Measurements from ENCODE around the gene TRIM67.

The TRIM67 gene

GRCh38 chr1:231183639-231184590 is 22.1 kb downstream of the TRIM67 start:
- no peak for DNase-seq (ENCODE audit: low read depth in 2 of 2)

- DNase-seq (ENCODE audit: low read depth in 2 of 2) = no peak
These were observed 23.0 kb downstream of the TRIM67 start for GRCh38 chr1:231184891-231185290.

- no peak for DNase-seq (ENCODE audit: low read depth in 2 of 2)
These were observed 23.5 kb downstream of the TRIM67 start for GRCh38 chr1:231185391-231185790.

- DNase-seq (ENCODE audit: low read depth in 2 of 2) = no peak
These were observed 24.7 kb downstream of the TRIM67 start for GRCh38 chr1:231186356-231187115.

- DNase-seq (ENCODE audit: low read depth in 2 of 2) = no peak
These were observed 25.7 kb downstream of the TRIM67 start for GRCh38 chr1:231187571-231187970.

- no peak for DNase-seq (ENCODE audit: low read depth in 2 of 2)
These were observed 26.2 kb downstream of the TRIM67 start for GRCh38 chr1:231188072-231188471.

- no peak for DNase-seq (ENCODE audit: low read depth in 2 of 2)
These were observed 26.9 kb downstream of the TRIM67 start for GRCh38 chr1:231188768-231189167.

GRCh38 chr1:231189683-231190270 is 27.9 kb downstream of the TRIM67 start:
- DNase-seq (ENCODE audit: low read depth in 2 of 2) = no peak

GRCh38 chr1:231190456-231190855 is 28.6 kb downstream of the TRIM67 start:
- no peak for DNase-seq (ENCODE audit: low read depth in 2 of 2)

- no peak for DNase-seq (ENCODE audit: low read depth in 2 of 2)
These were observed 30.8 kb downstream of the TRIM67 start for GRCh38 chr1:231192620-231193163.

- DNase-seq (ENCODE audit: low read depth in 2 of 2) = no peak
These were observed 32.0 kb downstream of the TRIM67 start for GRCh38 chr1:231193710-231194340.

GRCh38 chr1:231194476-231194842 is 32.6 kb downstream of the TRIM67 start:
- no peak for DNase-seq (ENCODE audit: low read depth in 2 of 2)

GRCh38 chr1:231194843-231195516 is 33.1 kb downstream of the TRIM67 start:
- no peak for DNase-seq (ENCODE audit: low read depth in 2 of 2)

GRCh38 chr1:231196307-231196706 is 34.4 kb downstream of the TRIM67 start:
- DNase-seq (ENCODE audit: low read depth in 2 of 2) = no peak

- no peak for DNase-seq (ENCODE audit: low read depth in 2 of 2)
These were observed 34.9 kb downstream of the TRIM67 start for GRCh38 chr1:231196728-231197127.

GRCh38 chr1:231199868-231200267 is 38.0 kb downstream of the TRIM67 start:
- DNase-seq (ENCODE audit: low read depth in 2 of 2) = no peak

GRCh38 chr1:231200388-231201031 is 38.7 kb downstream of the TRIM67 start:
- DNase-seq (ENCODE audit: low read depth in 2 of 2) = no peak

GRCh38 chr1:231201375-231201978 is 39.6 kb downstream of the TRIM67 start:
- no peak for DNase-seq (ENCODE audit: low read depth in 2 of 2)

- no peak for DNase-seq (ENCODE audit: low read depth in 2 of 2)
These were observed 40.2 kb downstream of the TRIM67 start for GRCh38 chr1:231201979-231202633.

All from stimulated activated CD4-positive, alpha-beta T cell treated with anti-CD3 and anti-CD28 coated beads, Interleukin-4, amount 100 ng/mL, for 48 hours (primary cell).